ENCODE measurements around the gene APOD. TPM values are rescaled to one million over a fixed set of nuclear protein-coding genes. Genes with fewer than 3 reads are reported as not detected.
A peak's percentile ranks its signal among the peaks of the same experiment; 100 is the strongest.

Gene APOD
- total RNA-seq, 1 experiment from 2014 or later: not detected

DNA sequence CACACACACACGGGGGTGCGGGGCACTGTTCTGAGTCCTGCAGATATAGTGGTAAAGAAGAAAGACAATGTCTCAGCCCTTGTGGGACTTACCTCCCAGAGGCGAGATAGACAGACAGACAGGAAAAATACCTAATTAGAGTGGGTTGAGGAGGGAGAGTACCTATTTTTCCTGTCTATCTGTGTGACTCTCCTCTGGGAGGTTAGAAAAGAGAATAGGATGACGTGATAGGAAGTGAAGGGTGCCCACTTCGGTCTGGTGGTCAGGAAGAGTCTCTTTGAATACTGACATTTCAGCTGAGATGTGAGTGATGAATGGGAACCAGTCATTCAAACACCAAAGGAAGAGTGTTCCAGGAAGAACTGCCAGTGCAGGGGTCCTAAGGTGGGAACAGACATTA is 4.1 kb upstream of the APOD start:
- no peak for DNase-seq (ENCODE audit: low read depth)

DNA sequence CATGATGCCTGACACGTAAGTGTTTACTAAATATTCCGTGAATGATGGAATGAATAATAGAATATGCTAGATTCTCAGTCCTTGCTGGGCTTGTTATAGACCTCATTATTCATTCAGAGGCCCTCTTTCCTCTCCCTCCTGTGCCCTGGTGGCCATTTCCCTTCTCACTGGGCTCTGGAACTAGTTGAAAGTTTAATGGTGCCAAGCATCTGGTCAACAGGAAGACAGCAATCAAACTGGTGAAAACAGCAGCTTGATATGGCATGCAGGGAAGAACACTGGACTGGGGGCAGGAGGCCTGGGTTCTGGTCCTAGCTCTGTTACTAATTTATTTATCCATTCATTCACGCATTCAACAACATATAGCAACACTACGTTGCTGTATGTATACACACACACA is 3.7 kb upstream of the APOD start:
- no peak for DNase-seq (ENCODE audit: low read depth)

DNA sequence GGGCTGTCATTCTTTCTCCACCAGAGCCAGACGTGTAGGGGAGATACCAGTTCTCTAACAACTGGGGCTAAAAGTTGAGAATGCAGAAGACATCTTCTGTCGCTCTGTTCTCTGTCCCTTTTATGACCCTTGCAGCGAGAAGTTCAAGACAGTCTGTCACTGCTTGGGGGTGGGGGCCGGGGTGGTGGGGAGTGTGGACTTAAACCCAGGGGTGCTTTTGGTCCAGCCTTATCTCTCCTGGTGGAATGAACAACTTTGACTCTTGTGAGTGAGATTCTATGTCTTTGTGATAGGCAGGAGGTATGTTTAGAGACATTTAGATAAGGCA is 767 bp upstream of the APOD start:
- DNase-seq (ENCODE audit: low read depth): no peak

DNA sequence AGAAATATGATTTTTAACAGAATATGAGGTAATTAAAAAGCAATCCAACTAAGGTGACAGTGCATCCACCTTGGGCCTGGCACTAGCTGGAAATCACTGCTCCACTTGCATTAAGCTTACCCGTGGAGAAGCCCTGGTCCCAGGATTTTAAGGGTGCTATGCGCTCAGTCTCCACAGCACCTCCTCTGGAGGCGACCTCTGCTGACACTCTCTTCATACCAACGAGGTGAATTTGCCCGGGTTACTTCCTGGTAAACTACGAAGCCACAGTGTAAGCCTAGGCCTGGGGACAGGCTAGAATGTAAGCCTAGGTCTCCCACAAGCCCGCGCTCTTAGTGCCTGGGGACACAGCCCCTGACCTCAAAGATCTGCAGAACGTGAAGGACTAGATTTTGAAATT is 793 bp downstream of the APOD start:
- no peak for DNase-seq (ENCODE audit: low read depth)

- no peak for DNase-seq (ENCODE audit: low read depth)
These were observed 2.8 kb downstream of the APOD start for GRCh38 chr3:195580744-195581443.

DNA sequence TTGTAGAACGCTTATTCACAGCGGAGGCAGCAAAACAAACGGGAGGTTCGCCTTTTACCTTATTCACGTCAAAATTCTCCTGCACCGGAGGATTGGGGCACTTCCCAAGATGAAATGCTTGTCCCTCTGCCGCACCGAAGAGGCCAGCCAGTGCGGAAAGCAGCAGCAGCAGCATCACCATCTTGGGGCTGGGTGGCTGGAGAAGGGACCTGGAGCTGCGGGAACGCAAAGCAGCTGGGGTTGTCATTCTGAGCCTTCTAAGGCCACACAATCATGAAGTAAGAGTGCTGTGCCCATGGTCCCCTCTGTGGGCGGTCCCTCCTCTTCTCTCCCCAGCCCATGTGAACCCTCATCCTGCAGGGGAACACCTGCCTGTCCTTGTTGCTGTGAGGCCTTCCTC is 4.5 kb downstream of the APOD start:
- DNase-seq (ENCODE audit: low read depth): no peak

DNA sequence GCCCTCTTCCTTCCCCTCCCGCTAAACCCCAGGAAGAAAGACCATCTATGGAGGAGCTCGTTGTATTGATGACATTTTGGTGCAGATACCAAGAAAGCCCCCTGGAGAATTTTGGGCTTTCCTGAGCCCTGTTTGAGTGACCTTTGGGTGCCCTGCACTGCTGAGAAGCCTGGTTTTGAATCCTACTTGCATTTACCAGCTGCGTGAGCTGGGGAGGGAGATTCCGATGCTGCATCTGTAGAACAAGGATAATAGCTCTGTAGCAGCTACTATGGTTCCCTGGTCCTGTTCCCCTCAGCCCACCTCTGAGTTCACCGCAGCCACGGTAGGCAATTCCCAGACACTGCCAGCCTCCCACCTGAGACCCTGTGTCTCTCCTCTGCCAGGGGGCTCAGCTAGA is 5.2 kb downstream of the APOD start:
- DNase-seq (ENCODE audit: low read depth): no peak

GRCh38 chr3:195577645-195578177 is 6.0 kb downstream of the APOD start:
- DNase-seq (ENCODE audit: low read depth): no peak

DNA sequence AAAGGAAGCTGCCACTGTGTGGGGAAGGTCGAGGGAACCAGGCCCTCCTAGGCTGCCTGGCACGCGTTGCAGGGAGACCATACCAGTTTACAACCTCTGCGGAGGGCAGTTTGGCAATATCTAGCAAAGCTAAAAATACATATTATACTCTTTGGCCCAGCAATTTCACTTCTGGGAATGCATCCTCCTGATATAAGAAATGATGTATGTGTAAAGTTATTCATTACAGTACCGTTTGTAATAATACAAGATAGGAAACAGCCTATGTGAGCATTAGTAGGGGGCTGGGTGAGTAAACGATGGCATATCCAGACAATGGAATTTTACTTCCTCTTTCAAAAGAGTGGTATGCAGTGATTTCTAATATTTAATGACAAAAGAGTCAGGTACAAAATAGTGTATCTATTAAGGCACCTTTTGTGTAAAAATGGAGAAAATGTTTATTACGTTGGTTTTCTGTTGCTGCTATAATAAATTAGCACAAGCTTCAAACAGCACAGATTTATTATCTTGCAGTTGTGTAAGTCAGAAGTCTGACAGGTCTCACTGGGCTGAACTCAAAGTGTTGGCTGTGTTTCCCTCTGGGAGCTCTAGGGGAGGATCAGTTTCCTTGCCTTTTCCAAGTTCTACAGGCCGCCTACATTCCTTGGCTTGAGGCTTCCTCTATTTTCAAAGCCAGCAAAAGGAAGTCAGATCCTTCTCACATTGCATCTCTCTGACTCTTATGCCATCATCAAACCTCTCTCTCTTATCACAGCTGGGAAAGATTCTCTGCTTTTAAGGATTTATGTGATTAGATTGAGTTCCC is 9.0 kb downstream of the APOD start:
- DNase-seq (ENCODE audit: low read depth): no peak

DNA sequence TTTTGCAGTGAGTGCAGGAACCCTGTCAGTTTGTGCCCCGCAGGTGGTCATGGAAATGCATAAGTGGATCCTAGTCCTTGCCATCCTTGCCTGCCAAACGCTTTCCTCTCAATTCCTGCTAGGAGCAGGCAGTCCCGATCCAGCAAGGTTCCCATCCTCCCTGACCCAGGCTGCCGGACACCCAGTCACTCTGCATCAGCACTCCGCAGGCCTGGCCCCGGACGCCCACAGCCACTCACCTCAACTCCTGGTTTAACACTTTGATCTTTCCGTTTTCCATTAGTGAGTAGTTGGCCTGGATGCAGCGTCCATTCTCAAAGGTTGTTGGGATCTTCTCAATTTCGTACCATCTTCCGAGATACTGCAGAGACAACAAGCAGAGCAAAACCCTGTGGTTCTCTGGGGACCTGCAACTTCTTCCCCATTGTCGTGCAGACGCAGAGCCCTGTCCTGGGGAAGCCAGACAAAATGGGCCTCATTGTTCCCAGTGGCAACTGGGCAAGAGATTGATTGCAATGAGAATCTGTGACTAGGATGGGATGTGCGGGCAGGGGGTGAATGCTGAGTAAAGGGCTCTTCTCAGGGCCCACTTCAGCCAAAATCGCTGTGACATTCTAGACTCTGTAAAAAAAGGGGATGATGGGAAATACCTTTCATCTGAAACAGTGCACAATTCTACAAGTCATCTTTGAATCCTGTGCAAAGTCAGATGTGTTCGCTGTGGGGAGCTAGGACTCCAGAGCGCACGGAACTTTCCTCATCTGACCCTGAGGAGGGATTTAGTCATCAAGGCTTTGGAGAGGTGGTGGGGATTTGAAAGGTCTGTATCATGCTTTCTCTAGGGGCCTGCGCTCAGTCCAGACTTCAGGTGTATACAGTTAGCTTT is 9.9 kb downstream of the APOD start:
- DNase-seq (ENCODE audit: low read depth): no peak

DNA sequence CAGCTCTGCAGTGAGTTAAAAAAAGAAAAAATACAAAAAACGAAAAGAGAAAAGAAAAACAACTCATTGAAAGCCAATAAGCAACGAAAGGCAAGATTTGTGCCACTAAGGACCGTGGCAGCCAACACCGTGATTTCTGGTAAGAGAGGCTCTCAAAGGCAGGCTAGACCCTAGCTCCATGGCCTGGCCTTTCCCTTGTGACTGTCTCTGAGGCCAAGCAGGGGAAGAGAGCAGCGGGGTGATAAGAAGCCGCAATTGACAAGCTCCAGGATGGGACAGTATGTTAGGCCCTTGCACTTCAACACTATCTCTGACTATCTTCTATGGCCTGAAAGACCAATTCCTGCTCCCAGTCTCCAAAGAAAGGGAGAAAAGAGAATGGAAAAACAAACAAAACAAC is 12.4 kb downstream of the APOD start:
- DNase-seq (ENCODE audit: low read depth): no peak

DNA sequence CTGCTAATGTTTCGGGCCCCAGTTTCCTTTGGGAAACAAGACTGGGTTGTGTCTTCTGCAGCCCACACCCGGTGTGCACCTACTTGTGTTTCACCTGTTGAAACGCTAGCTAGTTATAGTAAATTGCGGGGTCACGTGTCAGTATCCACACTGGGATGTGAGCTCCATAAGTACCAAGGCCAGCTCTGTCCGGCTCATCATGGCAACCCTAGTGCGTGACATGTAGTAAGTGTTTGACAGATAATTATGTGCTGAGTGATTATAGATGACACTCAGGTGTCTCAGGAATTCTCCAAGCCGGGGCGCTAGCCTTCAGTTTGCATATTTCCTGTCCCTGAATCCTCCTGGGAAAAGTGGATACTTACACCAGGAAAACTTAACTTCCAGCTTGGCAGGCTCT is 12.8 kb downstream of the APOD start:
- no peak for DNase-seq (ENCODE audit: low read depth)

DNA sequence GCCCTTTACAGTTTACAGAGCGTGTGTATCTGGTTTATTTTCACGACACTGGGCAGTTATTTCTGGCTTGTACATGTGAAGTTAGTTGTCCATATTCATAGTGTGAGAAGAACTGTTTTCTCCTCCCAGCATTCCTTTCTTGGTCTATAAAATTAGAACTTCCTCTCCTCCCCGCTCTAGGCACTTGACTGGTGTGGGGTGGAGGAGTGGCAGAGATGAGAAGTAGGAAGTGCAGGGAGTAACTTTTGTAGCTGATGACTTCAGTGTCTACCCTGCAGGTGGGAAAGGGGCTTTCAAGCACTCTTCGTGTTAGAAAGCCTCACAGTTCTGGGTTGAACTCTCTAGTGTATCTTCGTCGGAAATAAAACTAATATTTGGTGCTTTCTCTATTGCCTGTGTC is 13.4 kb downstream of the APOD start:
- no peak for DNase-seq (ENCODE audit: low read depth)

- no peak for DNase-seq (ENCODE audit: low read depth)
These were observed 15.1 kb downstream of the APOD start for GRCh38 chr3:195568630-195569029.

DNA sequence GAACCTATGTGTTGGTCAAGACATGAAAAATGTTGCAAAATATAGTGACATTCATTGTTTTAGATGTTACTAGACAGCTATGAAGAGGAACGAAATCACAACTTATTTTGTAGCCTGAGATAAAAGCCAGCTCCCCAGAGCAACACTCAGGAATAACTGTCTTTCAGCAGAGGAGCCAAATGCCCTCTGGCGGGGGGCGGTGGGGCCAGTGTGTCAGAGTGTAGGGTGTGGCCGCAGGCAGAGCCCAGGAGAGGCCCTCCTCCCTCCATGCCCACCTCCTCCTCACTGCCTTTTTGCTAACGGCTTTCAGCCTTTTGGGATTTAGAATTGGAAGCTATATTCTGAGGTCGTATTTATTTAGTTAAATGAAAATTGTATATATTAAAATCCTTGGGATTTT is 16.9 kb downstream of the APOD start:
- DNase-seq (ENCODE audit: low read depth): peak; percentile 53

DNA sequence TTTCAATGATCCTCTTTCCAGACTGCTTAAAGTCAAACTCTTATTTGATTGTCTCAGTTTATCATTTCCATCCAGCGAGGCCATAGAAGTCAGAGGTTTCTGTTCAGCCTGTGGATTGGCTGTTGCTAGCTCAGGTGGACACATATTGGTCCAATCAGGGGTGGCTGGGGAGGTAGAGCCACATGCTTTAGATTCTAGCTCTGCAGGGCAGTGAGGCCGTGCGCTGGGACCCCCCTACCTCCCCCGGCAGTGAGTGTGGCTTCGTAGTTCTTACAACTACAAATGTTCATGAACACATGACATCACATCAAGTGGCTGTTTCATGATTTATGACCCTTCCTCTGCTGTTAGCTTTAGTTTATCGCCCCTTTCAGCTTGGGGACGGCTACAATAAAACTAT is 18.0 kb downstream of the APOD start:
- no peak for DNase-seq (ENCODE audit: low read depth)

DNA sequence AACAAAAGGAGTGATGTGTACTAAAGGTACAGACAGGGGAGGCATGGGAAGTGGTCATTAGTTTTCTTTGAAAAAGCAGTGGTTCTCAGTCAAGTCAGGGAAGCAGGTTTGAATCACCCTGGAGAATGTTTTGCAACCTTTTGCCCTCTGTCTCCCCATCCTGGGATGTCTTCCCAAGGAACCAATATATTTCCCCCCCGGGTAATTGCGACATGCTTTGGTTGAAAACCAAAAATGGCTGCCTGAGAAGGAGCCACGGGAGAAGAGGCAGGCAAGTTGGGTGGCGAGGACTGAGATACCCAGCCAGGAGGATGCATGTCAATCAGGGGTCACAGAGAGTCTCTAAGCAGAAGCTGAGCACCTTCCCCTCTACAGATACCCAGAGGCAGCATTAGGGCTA is 20.4 kb downstream of the APOD start:
- no peak for DNase-seq (ENCODE audit: low read depth)

- peak; percentile 47 for DNase-seq (ENCODE audit: low read depth)
These were observed 23.9 kb downstream of the APOD start for GRCh38 chr3:195559723-195560409.

DNA sequence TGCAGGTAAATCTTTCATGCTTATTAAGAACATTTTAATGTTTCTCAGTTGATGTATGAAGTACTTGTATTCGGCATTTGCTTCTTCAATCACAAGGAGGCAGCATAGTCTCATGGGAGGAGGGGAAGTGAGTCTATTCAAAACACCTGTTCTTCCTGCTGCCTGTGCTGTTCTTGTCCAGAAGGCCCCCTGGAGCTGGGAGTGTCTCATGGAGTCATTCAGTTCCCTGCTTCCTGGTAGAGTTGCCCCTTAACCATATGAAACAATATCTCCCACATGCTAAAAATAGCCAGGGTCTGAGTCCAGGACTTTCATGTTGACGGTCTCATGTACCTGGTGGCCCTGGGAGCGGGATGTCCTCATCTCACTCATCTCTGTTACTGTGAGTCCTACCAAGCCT is 25.1 kb downstream of the APOD start:
- peak; percentile 64 for DNase-seq (ENCODE audit: low read depth)

- DNase-seq (ENCODE audit: low read depth): no peak
These were observed 26.4 kb downstream of the APOD start for GRCh38 chr3:195557322-195557721.

- no peak for DNase-seq (ENCODE audit: low read depth)
These were observed 27.4 kb downstream of the APOD start for GRCh38 chr3:195556390-195556789.

All from HT1080 (cell line).